A549 treated with ZK216348 at 1 μM for 4 hours (cell line): Measurements from ENCODE around the gene GNB2. TPM values are rescaled to one million over a fixed set of nuclear protein-coding genes. Genes with fewer than 3 reads are reported as not detected.

ENCODE experiments used
- total RNA-seq: library from RNA; stranded (reverse); fragments of 200-300 nt; extraction: Qiagen RNA extraction; gene quantifications from 5 replicates; pipeline ENCODE4 v1.2.3, GENCODE V29; 2022; ENCODE audit warnings: low read depth

GNB2 gene
- 129 to 274 TPM (median 259 TPM) in 5 replicates for total RNA-seq

DNA sequence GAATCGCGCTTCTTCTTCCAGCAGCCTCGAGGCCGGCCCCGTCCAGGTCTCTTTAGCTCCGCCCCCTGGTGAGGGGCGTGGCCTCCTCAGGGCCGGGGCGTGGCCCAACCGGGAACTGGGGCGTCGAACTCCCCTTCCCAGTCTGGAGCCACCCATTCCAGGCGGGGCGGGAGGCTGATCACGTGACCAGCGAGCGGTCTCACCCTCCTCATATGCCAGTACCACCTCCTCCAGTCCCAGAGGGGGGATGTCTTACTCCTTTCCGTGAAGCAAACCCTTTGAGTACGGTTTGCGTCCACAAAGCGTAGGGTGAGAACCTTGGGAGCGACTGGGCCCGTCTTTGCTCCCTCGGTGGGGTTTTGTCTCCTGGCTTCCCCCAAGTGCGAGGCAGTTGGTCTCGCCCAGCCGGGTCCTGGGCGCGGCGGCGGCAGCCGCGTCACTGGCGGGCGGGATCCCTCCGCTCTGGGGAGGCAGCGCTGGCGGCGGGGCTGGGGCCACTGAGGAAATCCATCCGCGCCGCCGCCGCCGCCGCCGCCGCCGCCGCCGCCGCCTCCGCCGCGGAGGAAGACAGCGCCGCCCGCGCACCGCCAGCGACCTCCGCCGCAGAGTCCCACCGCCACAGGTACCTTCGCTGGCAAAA is at the start of gene GNB2:
Gene GNB2, plus strand, starts transcription at position 439 of the 640 bp plus-strand sequence. CDS start 2,526 bp downstream, outside the sequence.

GRCh38 chr7:100641463-100641859 is 32.1 kb upstream of the GNB2 start, which contains the start of gene TFR2:
Gene TFR2 (minus strand): TSS chr7:100641552. CDS start chr7:100641509, 43 bp downstream.

DNA sequence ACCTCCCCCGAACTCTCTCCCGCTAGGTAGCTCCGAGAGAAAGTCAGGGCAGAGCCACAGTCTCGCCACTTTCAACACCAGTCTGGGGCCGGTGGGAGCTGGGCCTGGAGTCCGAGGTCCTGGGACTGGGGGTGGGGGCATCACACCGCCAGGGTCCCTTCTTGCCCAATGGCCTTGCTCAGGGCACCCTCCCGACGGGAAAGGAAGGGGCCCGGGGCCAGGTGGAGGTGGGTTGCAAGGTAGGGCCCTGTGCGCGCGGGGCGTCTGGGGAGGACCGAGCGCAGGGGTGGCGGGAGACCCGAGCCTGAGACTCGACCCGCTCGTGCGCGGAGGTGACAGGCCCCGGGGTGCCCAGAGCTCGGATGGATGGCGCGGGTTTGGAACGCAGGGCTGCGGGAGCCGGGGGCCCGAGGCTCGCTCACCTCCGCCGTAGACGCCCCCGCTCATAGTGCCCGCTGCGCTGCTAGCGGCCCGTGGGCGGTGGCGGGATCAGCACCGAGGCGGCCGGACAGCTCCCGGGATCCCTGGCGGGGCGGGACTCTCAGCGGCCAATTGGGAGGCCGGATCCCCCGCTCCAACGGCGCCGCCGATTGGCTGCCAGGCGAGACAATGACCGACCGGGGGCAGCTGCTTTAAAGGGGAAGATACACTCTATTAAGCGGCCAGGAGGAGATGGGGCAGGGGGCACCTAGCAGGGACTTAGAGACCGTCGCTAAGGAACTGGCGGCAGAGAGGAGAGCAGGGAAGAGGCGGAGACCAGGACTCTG is 17.4 kb upstream of the GNB2 start, which contains the start of gene ACTL6B:
Gene ACTL6B, minus strand, starts transcription at position 541 of the 767 bp plus-strand sequence. Its CDS starts 94 bp downstream, at position 447.

GRCh38 chr7:100694098-100694745 is 20.7 kb downstream of the GNB2 start, which contains the start of gene GIGYF1:
Gene GIGYF1 (minus strand): TSS chr7:100694250. CDS start chr7:100688238, 6,012 bp downstream.

DNA sequence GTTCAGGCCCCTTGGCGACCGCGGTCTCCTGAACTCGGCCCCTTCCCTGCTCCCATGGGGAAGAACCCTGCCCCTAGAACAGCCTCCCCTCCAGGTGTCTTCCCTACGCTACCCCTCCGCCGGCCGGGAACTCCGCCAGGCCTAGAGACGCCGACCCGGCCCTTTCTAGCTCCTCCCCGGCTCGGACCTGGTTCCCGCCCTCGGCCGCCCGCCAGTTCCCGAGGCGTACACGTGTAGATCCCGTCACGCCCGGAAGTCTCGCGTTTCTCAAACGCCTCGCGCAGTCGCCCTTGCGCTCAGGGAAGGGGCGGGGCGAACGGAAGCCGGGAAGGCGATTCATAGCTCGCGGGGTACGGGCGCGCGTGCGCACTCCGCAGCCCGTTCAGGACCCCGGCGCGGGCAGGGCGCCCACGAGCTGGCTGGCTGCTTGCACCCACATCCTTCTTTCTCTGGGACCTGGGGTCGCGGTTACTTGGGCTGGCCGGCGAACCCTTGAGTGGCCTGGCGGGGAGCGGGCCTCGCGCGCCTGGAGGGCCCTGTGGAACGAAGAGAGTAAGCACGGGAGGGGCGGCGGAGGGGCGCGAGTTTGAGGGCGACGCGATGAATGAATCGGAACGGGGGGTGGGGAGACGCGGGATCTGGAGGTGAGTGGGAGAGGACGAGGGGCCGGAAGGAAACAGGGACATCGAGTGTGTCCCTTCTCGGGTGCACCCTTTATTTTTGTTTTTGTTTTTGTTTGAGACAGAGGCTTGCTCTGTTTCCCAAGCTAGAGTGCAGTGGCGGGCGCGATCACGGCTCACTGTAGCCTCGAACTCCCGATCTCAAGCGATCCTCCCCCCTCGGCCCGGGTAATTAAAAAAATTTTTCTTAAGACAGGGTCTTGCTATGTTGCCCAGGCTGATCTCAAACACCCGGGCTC is 32.5 kb downstream of the GNB2 start, which contains the start of gene POP7:
Gene POP7, plus strand, starts transcription at position 369 of the 919 bp plus-strand sequence. CDS start 710 bp downstream, outside the sequence.

GRCh38 chr7:100720279-100720670 is 46.7 kb downstream of the GNB2 start, which contains the start of gene EPO:
Gene EPO (plus strand): TSS chr7:100720468. CDS start chr7:100720981, 513 bp downstream.

Other genes with a start within 250 kb of the GNB2 start
- gene ZCWPW1, start 245.0 kb upstream of the GNB2 start, total RNA-seq = 0.85 to 2.1 TPM (median 1.4 TPM) in 5 replicates
- 30.6 to 48.9 TPM (median 43.5 TPM) in 5 replicates for gene MEPCE, start 243.9 kb upstream of the GNB2 start, total RNA-seq
- 30.1 to 58.1 TPM (median 57.4 TPM) in 5 replicates for gene PPP1R35, start 237.2 kb upstream of the GNB2 start, total RNA-seq
- 0.44 to 1.3 TPM (median 0.60 TPM) in 5 replicates for gene SPACDR, start 209.5 kb upstream of the GNB2 start, total RNA-seq
- gene TSC22D4, start 194.5 kb upstream of the GNB2 start, total RNA-seq = 28.5 to 55.6 TPM (median 46.9 TPM) in 5 replicates
- gene NYAP1, start 189.8 kb upstream of the GNB2 start, total RNA-seq = 1.9 to 5.7 TPM (median 4.1 TPM) in 5 replicates
- 19.0 to 38.1 TPM (median 30.3 TPM) in 5 replicates for gene AGFG2, start 134.5 kb upstream of the GNB2 start, total RNA-seq
- gene SAP25, start 99.8 kb upstream of the GNB2 start, total RNA-seq = 0.35 to 1.8 TPM (median 0.64 TPM) in 5 replicates
- gene LRCH4, start 87.6 kb upstream of the GNB2 start, total RNA-seq = 10.0 to 21.2 TPM (median 15.0 TPM) in 5 replicates
- gene FBXO24, start 87.4 kb upstream of the GNB2 start, total RNA-seq = 0.07 to 0.40 TPM (median 0.15 TPM) in 3 of 5 replicates, not detected in the others
- 7.4 to 12.4 TPM (median 10.5 TPM) in 5 replicates for gene PCOLCE, start 71.4 kb upstream of the GNB2 start, total RNA-seq
- gene MOSPD3, start 61.2 kb upstream of the GNB2 start, total RNA-seq = 14.8 to 23.1 TPM (median 20.0 TPM) in 5 replicates
- gene TFR2, start 32.2 kb upstream of the GNB2 start, total RNA-seq = 1.6 to 3.1 TPM (median 2.5 TPM) in 5 replicates
- not detected in 5 replicates for gene ACTL6B, start 17.3 kb upstream of the GNB2 start, total RNA-seq
- gene GIGYF1, start 20.5 kb downstream of the GNB2 start, total RNA-seq = 11.2 to 23.3 TPM (median 20.1 TPM) in 5 replicates
- gene POP7, start 32.4 kb downstream of the GNB2 start, total RNA-seq = 57.9 to 103 TPM (median 95.3 TPM) in 5 replicates
- not detected in 5 replicates for gene EPO, start 46.7 kb downstream of the GNB2 start, total RNA-seq
- not detected in 5 replicates for gene ZAN, start 59.9 kb downstream of the GNB2 start, total RNA-seq
- gene EPHB4, start 153.8 kb downstream of the GNB2 start, total RNA-seq = 27.8 to 48.1 TPM (median 47.4 TPM) in 5 replicates
- 8.7 to 17.2 TPM (median 14.1 TPM) in 5 replicates for gene SLC12A9, start 179.0 kb downstream of the GNB2 start, total RNA-seq
- gene TRIP6, start 193.6 kb downstream of the GNB2 start, total RNA-seq = 32.3 to 58.6 TPM (median 53.9 TPM) in 5 replicates
- gene SRRT, start 201.4 kb downstream of the GNB2 start, total RNA-seq = 120 to 157 TPM (median 149 TPM) in 5 replicates
- gene UFSP1, start 216.0 kb downstream of the GNB2 start, total RNA-seq = 3.1 to 6.4 TPM (median 5.6 TPM) in 5 replicates
- 1.4 to 3.7 TPM (median 3.6 TPM) in 5 replicates for gene ACHE, start 222.1 kb downstream of the GNB2 start, total RNA-seq